NCI-H187 (cell line): ENCODE results near the gene KDM4D.
"Not testable (repeated sequence)": the region's sequence is repeated elsewhere in the genome, so short reads cannot be mapped to it uniquely, and the experiment has no call there.

Source experiments
- DNase-seq, 2 experiments: peaks; one replicate each; lab custom pipeline; 2025; lab: John Stamatoyannopoulos, UW

KDM4D gene

GRCh38 chr11:95035316-95035715, 61.8 kb downstream of the KDM4D start:
- no peak for DNase-seq

DNA sequence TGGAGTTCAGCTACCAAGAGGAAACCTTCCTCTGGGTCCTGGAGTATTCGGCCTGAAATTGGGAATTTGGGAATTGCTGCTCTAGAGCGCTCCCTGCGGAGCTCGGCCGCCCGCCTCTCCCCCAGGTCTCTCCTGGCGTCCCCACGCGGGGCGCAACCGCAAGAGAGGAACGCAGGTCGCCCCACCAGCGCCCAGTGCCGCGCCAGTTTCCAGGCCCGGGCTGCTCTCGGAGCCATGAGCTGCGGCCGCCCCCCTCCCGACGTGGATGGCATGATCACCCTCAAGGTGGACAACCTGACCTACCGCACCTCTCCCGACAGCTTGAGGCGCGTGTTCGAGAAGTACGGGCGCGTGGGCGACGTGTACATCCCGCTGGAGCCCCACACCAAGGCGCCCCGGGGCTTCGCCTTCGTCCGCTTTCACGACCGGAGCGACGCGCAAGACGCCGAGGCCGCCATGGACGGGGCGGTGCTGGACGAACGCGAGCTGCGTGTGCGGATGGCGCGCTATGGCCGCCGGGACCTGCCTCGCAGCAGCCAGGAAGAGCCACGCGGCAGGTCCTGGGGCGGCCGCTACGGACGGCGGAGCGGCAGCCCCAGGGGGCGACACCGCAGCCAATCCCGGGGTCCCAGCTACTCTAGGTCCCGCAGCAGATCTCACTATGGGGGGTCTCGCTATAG, 64.0 kb downstream of the KDM4D start:
- not testable (repeated sequence) for DNase-seq

GRCh38 chr11:95042239-95042638, 68.7 kb downstream of the KDM4D start:
- DNase-seq: no peak

- no peak for DNase-seq
Observed at GRCh38 chr11:95042906-95043305, 69.4 kb downstream of the KDM4D start.

- no peak for DNase-seq
Observed at GRCh38 chr11:95044010-95044409, 70.5 kb downstream of the KDM4D start.

- DNase-seq: no peak
Observed at GRCh38 chr11:95045812-95046211, 72.3 kb downstream of the KDM4D start.
